A673 (cell line): Measurements from ENCODE around the gene COL9A3.

ENCODE experiments used
- CTCF ChIP-seq: fragments of 300-800, 200-600 bp; sonication (generic); conservative IDR thresholded peaks from 2 replicates; pipeline ENCODE4 v1.5.1; 2017; ENCODE audit warnings: low read depth, mild to moderate bottlenecking, antibody characterized with exemption, low read length, moderate library complexity, mixed read lengths
- EZH2 ChIP-seq: fragments of 200-600 bp; sonication (generic); IDR thresholded peaks from 2 replicates; pipeline ENCODE4 v1.6.1; 2017; ENCODE audit warnings: borderline replicate concordance, low read depth, mild to moderate bottlenecking, mixed read lengths, antibody characterized with exemption, low read length; ENCODE audit not compliant: poor library complexity, severe bottlenecking

DNA sequence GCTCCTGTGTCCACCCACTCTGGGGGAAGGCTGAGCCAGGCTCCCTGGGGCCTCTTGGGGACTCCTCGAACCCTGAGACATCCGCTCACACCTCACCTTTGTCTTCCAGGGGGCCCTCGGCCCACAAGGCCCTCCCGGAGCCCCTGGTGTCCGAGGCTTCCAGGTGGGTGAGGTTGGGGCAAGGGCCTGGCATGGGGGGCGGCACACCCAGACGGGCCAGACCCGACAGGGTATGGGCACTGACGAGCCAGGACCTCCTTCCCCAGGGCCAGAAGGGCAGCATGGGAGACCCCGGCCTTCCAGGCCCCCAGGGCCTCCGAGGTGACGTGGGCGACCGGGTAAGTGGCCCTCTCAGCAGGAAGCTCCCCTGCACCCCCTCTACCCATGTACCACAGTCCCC is 13.4 kb downstream of the COL9A3 start:
- TF ChIP-seq CTCF (no peak), EZH2 (no peak)
